Measurements from ENCODE around the gene TSC22D4. TPM values are rescaled to one million over a fixed set of nuclear protein-coding genes. Genes with fewer than 3 reads are reported as not detected.

The TSC22D4 gene
- total RNA-seq, 1 experiment from 2014 or later: 68.8 TPM

- CTCF ChIA-PET: no interaction called here
Measured at GRCh38 chr7:100466653-100467605, 12.1 kb downstream of the TSC22D4 start.

GRCh38 chr7:100465702-100466311 lies 13.2 kb downstream of the TSC22D4 start:
- ChIA-PET CTCF (interaction anchor here (0.6 kb wide), 1 partner anchor 20 kb away, joined by 8 read pairs; no protein-coding TSS in a partner anchor), POLR2A (ENCODE audit: unreplicated experiment) (no interaction called here)
- intact Hi-C loops (cut with micrococcal nuclease; ENCODE audit: unreplicated experiment): loop anchor here (5.0 kb wide), 1 partner anchor 226 kb away; the partner anchor contains the start of gene GIGYF1
- Histone ChIP-seq H3K36me3 (ENCODE audit: low read depth) (no peaks in the 10 kb centered on the region), H3K27ac (no peak overlapping the region), H2AFZ (no peak overlapping the region), H3K27me3 (ENCODE audit: insufficient read depth, low read depth) (no peaks in the 10 kb centered on the region), H4K20me1 (ENCODE audit: insufficient read depth) (no peaks in the 10 kb centered on the region), H3K4me2 (no peak overlapping the region), H3K9me2 (ENCODE audit: insufficient read depth) (no peaks in the 10 kb centered on the region), H3K79me2 (ENCODE audit: low read depth) (no peaks in the 10 kb centered on the region), H3F3A (ENCODE audit: insufficient read depth, low read depth) (peaks cover 8% of the 10 kb centered on the region; the same call in 1 of the 2 replicates), H3K4me1 (replicated peaks; ENCODE audit: insufficient read depth) (no peaks in the 10 kb centered on the region), H3K9me3 (ENCODE audit: insufficient read depth, low read depth) (no peaks in the 10 kb centered on the region), H3K4me3 (no peak overlapping the region)
- no TSS peak for BruUV-seq (replicated peaks)
- TF ChIP-seq EZH2 (IDR thresholded peaks at IDR 0.05; ENCODE audit: low read depth): no peak
- TF ChIP-seq, protein P1, sequence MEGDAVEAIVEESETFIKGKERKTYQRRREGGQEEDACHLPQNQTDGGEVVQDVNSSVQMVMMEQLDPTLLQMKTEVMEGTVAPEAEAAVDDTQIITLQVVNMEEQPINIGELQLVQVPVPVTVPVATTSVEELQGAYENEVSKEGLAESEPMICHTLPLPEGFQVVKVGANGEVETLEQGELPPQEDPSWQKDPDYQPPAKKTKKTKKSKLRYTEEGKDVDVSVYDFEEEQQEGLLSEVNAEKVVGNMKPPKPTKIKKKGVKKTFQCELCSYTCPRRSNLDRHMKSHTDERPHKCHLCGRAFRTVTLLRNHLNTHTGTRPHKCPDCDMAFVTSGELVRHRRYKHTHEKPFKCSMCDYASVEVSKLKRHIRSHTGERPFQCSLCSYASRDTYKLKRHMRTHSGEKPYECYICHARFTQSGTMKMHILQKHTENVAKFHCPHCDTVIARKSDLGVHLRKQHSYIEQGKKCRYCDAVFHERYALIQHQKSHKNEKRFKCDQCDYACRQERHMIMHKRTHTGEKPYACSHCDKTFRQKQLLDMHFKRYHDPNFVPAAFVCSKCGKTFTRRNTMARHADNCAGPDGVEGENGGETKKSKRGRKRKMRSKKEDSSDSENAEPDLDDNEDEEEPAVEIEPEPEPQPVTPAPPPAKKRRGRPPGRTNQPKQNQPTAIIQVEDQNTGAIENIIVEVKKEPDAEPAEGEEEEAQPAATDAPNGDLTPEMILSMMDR (conservative IDR thresholded peaks at IDR 0.05): no peak
- no peak for DNase-seq

More at GRCh38 chr7:100466653-100467605, 12.1 kb downstream of the TSC22D4 start:
- POLR2A ChIA-PET (ENCODE audit: unreplicated experiment): no interaction called here
- DNase-seq: no peak
- H3K9me3 ChIP-seq (ENCODE audit: insufficient read depth, low read depth): no peaks in the 10 kb centered on the region
- H3F3A ChIP-seq (ENCODE audit: insufficient read depth, low read depth): peaks cover 8% of the 10 kb centered on the region; the same call in 1 of the 2 replicates
- no TSS peak for BruUV-seq (replicated peaks)
- no peaks in the 10 kb centered on the region for H4K20me1 ChIP-seq (ENCODE audit: insufficient read depth)
- H3K36me3 ChIP-seq (ENCODE audit: low read depth): no peaks in the 10 kb centered on the region
- H3K9me2 ChIP-seq (ENCODE audit: insufficient read depth): no peaks in the 10 kb centered on the region
- TF ChIP-seq EZH2 (IDR thresholded peaks at IDR 0.05; ENCODE audit: low read depth): no peak
- TF ChIP-seq, protein P1 (conservative IDR thresholded peaks at IDR 0.05): no peak
- no peaks in the 10 kb centered on the region for H3K27me3 ChIP-seq (ENCODE audit: insufficient read depth, low read depth)
- H3K4me3 ChIP-seq: no peak overlapping the region
- H3K27ac ChIP-seq: no peak overlapping the region
- no peaks in the 10 kb centered on the region for H3K4me1 ChIP-seq (replicated peaks; ENCODE audit: insufficient read depth)
- no peaks in the 10 kb centered on the region for H3K79me2 ChIP-seq (ENCODE audit: low read depth)
- H3K4me2 ChIP-seq: no peak overlapping the region
- intact Hi-C loops (cut with micrococcal nuclease; ENCODE audit: unreplicated experiment): loop anchor here (5.0 kb wide), 1 partner anchor 225 kb away; the partner anchor contains the start of gene GIGYF1
- no peak overlapping the region for H2AFZ ChIP-seq

DNA sequence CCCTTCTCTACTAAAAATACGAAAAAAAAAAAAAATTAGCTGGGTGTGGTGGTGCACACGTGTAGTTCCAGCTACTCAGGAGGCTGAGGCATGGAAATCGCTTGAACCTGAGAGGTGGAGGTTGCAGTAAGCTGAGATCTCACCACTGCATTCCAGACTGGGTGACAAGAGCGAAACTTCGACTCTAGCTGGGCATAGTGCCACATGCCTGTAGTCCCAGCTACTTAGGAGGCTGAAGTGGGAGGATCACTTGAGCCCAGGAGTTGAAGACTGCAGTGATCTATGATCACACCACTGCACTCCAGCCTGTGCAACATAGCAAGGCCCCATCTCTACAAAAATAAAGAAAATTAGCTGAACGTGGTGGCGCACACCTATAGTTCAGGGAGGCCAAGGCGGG lies 13.7 kb downstream of the TSC22D4 start:
- intact Hi-C loops (cut with micrococcal nuclease; ENCODE audit: unreplicated experiment): loop anchor here (5.0 kb wide), 1 partner anchor 227 kb away; the partner anchor contains the start of gene GIGYF1
- H3K4me3 ChIP-seq: no peak overlapping the region
- no peak overlapping the region for H3K4me2 ChIP-seq
- no peaks in the 10 kb centered on the region for H3K79me2 ChIP-seq (ENCODE audit: low read depth)
- TF ChIP-seq, protein P1 (conservative IDR thresholded peaks at IDR 0.05): no peak
- TF ChIP-seq EZH2 (IDR thresholded peaks at IDR 0.05; ENCODE audit: low read depth): no peak
- no peak overlapping the region for H3K27ac ChIP-seq
- CTCF ChIA-PET: interaction anchor here (0.6 kb wide), 1 partner anchor 21 kb away, joined by 8 read pairs; no protein-coding TSS in a partner anchor
- no peaks in the 10 kb centered on the region for H3K4me1 ChIP-seq (replicated peaks; ENCODE audit: insufficient read depth)
- DNase-seq: no peak
- no peaks in the 10 kb centered on the region for H3K9me2 ChIP-seq (ENCODE audit: insufficient read depth)
- H3K27me3 ChIP-seq (ENCODE audit: insufficient read depth, low read depth): no peaks in the 10 kb centered on the region
- no peaks in the 10 kb centered on the region for H4K20me1 ChIP-seq (ENCODE audit: insufficient read depth)
- H3K9me3 ChIP-seq (ENCODE audit: insufficient read depth, low read depth): no peaks in the 10 kb centered on the region
- POLR2A ChIA-PET (ENCODE audit: unreplicated experiment): no interaction called here
- H2AFZ ChIP-seq: no peak overlapping the region
- no TSS peak for BruUV-seq (replicated peaks)
- H3F3A ChIP-seq (ENCODE audit: insufficient read depth, low read depth): peaks cover 8% of the 10 kb centered on the region; the same call in 1 of the 2 replicates
- no peaks in the 10 kb centered on the region for H3K36me3 ChIP-seq (ENCODE audit: low read depth)
